Right forelimb (tissue), 1 donor: ENCODE data around the gene WNT10A.
"Not testable (repeated sequence)": the region's sequence is repeated elsewhere in the genome, so short reads cannot be mapped to it uniquely, and the experiment has no call there.

Experiments used
- DNase-seq: peaks from one replicate; pipeline ENCODE4 v3.0.0-alpha.2; 2018

The WNT10A gene

DNA sequence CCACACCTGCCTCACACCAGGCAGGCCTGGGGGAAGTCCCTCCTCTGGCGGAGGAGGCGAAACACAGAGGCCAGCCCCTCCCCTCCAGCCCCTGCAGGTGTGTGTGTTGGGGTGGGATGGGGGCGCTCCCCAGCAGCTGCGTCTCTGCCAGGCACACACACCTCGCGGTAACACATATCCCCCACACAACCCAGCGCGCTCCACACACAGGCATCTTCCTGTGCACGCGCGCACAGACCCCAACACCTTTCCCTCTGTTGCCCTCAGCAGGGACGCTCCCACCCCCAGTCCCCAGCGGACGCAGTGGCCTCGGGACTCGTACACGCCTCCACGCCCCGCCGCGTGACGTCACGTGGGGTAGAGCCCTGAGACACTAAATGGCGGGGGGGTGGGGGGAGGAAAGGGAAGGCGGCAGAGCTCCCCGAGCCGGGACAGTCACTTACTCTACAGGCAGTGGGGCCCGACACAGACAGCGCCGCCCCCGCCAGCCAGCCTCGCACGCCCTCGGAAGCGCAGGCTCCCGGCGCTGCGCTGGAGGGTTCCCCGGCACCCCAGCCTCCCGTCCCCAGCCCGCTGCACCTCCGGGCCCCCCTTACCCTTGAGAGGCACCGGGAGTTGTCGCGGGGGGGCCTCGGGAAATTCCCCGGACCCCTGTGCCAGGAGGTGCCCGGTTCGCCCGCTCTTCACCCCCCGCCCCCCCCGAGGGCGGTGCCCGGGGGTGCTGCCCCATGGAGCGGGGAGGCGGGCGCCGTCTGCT is at the start of gene WNT10A:
Gene WNT10A, plus strand, starts transcription at position 751 of the 757 bp plus-strand sequence. CDS start 144 bp downstream, outside the sequence.
- DNase-seq: no peak

DNA sequence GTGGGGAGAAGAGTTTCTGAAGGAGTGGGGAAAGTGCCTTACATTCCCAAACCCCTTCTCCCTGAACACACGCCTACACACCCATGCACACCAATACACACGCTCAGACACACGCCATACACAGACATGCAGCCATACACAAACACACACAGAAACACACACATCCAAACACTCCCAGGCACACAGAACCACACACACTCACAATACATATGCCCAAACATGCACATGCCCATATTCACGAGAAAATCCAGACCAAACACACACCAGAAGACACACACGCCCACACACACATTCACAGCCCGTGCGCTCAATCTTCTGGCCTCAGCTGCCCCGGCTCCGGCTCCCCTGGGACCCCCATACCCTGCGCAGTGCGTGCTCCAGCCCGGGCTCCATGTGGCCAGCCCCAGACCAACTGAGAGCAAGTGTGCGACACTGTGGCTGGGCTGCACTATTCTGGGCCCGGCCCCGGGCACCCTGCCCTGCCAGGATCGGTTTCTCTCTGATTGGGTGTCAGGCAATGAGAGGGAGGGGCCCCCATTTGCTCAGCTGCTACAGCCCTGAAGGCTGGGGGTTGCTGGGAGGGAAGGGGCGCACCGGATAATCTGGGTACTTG is 49.2 kb upstream of the WNT10A start, which contains the start of gene PRKAG3:
Gene PRKAG3, minus strand, starts transcription at position 426 of the 613 bp plus-strand sequence.
- no peak for DNase-seq

DNA sequence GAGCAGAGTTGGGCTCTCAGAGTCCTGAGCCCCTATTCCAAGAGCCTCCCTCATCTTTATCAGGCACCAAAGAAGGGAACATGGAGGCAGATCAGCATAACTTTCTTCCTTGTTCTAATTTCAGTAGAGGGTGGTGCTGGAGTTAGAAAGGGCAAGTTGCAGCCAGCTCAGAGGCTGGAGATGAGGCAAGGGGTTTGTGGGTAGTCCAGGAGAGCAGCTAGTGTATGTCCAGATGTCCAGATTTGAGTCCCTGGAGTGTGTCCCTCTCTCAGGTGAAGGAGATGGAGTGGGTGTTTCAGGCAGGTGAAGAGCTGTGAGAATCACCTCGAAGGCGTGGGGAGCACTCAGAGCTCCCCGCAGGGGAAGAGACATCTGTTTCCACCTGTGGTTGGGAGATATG is 48.6 kb upstream of the WNT10A start:
- DNase-seq: no peak

DNA sequence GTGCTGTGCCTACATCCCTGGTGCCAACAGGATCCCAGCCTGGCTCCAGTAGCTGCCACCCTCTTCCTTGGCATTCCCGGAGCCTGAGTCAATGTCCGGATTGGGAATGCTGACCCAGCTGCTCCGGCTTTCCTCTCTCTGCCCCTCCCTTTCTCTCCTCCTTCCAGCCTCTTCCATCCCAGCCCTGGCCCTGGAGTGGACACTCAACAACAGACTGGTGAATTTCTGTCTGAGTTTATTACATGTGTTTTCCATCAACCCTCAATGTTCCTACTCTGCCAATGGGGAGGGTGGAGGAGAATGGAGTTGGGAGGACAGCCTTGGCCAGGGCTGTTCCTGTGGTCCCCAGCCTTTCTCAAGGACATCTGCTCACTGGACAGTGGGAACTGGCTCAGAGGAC is 48.1 kb upstream of the WNT10A start:
- no peak for DNase-seq

DNA sequence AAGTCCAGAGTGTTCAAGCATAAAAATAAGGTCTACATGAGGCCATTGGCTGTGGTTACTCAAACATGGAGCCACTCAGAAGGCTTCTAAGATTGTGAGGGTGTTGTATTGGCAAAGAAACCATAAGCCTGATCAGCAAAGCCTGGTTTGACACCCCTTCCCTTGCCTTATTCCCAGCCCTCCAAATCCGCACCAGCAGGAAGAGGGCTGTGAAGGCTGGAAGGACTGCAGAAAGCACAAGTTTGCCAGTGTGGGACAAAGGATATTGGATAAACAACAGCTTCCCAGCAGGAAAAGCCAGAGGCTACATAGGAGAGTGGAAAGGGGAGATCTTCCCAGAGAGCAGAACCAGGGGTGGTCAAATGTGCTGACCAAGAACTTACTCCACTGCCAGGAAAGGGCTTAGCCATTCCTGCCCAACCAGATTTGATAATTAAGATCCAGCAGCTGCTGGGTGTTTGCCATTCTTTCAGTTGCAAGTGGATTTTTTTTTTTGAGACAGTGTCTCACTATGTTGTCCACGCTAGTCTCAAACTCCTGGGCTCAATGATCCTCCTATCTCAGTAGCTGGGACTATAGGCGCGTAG is 47.5 kb upstream of the WNT10A start:
- no peak for DNase-seq

DNA sequence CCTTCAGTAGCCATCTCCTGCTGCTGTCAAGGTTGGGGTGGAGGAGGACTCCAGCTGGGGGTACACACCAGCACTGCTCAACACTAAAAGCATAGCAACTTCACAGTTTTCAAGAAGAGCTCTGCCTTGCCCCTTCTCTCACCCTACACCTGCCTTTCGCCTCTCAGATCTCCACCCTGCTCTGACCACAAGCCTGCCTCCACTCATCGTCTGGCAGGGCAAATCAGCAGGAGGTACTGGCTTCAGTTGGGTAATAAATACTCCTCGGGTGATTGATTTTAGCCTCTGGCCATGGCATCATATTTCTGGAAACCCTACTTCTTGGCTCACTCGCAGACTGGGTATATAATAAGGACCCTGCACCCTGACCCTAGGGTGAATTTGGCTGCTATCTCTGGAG is 46.0 kb upstream of the WNT10A start:
- no peak for DNase-seq

DNA sequence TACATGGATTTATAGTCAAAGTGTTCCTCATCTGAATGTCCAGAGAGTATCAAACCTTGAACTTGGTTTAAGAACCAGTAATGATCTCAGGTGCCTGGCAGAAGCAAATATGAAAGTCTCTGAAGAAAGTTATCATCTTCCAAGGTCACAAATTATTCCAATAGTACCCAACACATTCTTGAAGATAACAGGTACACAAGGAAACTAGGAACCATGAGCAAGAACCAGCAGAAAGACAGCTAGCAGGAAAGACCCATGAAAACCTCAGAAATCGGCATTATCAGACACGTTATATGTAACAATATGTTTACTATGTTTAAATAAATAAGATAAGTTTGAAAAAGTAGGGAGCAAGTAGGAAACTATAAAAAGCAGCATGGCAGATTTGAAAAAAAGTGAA is 43.2 kb upstream of the WNT10A start:
- DNase-seq: no peak

DNA sequence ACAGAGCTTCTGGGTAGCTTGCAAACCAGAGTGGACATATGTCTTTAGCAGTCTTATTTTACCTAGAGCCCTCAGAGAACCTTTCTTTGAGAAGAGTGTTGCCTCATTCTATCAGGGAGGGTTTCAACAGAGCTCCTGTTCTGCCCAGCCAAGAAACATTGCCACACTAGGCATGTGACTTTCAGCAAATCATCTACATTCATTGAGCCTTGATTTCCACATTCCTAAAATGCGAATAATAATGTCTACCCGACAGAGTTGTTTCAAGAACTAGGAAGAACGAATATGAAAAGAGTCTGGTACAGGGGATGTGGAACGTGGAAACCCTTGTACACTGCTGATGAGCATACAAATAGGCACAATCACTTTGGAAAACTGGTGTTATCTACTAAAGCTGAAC is 41.2 kb upstream of the WNT10A start:
- DNase-seq: no peak

DNA sequence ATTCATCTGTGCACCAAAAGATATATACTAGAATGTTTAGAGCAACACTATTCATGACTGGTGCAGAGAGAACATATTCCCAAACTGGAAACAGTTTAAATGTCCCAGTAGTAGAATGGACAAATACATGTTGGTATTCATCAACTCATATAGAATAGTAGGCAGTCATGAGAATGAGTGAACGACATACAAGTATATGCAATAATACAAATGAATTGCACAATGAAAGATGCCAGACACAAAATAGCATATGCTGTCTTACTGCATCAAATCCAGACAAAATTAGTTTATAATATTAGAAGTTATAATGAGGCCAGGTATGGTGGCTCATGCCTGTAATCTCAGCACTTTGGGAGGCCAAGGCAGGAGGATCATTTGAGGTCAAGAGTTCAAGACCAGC is 40.8 kb upstream of the WNT10A start:
- no peak for DNase-seq

DNA sequence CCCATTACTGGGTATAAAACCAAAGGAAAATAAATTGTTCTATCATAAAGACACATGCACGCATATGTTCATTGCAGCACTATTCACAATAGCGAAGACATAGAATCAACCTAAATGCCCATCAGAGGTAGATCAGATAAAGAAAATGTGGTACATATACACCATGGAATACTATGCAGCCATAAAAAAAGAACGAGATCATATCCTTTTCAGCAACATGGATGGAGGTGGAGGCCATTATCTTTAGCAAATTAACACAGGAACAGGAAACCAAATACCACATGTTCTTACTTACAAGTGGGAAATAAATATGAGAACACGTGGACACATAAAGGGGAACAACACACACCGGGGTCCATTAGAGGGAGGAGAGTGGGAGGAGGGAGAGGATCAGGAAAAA is 36.3 kb upstream of the WNT10A start:
- DNase-seq: not testable (repeated sequence)

DNA sequence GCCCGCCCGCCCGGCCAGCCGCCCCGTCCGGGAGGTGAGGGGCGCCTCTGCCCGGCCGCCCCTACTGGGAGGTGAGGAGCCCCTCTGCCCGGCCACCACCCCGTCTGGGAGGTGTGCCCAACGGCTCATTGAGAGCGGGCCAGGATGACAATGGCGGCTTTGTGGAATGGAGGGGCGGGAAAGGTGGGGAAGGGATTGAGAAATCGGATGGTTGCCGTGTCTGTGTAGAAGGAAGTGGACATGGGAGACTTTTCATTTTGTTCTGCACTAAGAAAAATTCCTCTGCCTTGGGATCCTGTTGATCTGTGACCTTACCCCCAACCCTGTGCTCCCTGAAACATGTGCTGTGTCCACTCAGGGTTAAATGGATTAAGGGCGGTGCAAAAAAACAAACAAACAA is 33.7 kb upstream of the WNT10A start:
- not testable (repeated sequence) for DNase-seq

DNA sequence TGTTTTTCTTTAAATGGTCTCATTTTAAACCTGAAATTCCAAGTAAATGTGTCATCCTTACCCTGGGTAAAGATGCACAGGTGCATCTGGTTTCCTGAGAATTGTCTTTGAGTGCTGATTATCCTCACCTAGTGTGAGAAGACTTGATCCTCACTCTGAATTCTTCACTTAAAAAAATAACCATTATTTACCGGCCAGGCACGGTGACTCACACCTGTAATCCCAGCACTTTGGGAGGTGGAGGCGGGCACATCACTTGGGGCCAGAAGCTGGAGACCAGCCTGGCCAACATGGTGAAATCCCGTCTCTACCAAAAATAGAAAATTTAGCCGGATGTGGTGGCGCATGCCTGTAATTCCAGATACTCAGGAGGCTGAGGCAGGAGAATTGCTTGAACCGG is 30.9 kb upstream of the WNT10A start:
- no peak for DNase-seq

DNA sequence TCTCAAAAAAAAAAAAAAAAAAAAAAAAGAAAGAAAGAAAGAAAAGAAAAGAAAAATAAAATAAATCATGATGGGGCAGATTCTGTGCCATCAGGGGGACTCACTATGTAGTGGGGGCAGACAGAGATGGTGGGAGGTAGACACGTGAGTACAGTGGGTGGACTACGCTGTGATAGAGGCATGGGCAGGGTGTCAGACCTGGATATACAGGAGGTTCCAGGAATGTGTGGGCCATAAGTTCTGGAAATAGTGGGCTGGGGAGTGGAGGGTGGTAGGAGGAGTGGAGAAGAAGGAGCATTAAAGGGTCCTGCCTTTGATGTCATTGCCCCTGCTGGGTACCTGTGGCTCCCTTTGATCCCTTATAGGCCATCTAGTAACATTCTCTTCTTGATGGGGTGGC is 29.9 kb upstream of the WNT10A start:
- DNase-seq: no peak

DNA sequence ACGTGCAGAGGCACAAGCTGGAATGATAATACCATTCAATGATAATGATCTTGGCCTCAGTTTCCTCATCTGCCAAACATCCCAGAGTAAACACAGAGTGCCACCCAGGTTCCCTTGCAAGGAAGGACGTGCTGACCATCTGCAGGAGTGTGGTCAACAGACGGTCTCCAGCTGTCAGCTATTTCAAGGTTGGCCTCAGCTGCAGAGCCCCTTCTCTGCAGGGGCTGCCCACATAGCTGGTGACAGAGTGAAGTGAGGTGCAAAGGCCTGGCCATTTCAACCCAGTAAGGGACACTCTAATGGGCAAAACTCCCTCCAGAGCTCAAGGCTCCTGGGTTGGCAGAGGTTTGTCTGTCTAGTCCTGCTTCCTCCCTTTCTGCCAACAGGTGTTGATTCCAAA is 29.4 kb upstream of the WNT10A start:
- no peak for DNase-seq

DNA sequence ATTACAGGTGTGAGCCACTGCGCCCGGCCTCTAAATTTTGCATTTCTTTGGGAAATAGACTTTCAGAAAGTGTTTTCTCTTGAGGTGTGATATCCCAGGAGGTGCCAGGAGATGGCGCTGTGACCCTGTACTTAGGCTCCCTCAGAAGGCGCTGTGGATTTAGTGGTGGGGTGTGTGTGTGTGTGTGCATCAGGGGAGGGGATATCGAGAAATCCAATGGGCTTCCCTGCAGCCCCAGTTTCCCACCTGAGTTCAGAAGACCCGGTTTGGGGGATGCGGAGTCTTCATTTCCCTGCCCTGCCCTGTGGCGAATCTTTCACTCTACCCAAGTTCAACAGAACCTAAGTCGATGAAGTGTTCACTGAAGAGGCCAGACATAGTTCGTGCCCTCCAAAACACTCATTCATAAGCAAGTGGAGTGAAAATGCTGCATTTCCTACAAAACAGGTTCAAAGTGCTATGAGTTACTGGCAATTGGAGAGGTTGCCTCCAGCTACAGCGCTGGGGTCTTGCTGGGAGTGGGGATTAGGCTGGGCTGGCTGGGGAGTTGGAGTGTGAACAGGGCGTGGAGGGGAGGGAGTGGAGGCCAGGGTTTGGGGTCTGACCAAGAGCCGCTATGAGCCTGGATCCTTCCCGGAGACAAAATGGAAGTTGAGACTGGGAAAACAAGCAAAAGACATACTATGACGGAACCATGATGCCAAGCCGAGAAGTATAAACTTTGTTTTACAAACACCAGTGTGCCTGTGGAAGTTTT is 27.6 kb upstream of the WNT10A start:
- no peak for DNase-seq

DNA sequence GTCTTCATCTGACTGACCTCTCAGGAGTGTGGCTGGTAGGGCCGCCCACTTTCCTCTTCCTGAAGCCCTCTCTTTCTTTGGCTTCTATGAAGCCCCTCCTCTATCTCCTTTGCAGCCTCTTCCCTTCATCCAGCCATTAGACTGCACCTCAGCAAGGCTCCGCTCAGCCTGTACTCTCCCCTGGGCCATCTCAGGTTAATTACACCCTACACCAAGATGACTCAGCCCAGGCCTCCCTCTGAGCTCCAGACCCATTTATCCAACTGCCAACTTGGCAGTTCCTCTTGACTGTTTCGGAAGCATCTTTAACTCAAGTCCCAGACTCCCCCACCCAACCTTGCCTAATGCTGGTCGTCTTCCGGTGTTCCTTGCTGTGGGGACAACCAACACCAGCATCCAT is 26.9 kb upstream of the WNT10A start:
- DNase-seq: no peak

DNA sequence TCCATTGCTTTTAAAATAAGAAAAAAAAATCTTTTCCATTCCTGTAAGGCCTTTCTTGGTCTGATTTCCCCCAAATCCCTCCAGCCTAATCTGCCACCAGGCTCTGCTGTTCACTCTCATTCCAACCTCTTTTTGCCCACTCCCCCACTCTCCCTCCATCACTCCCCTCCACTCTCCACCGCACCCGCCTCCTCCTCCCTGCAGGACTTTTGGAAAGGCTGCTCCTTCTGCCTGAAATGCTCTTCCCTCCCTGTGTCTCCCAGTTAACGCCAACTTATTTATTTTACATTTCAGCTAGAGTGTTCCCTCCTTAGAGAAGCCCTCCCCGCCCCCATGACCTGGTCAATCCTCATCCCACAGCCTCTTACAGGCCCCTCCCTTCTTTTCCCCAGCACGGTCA is 25.8 kb upstream of the WNT10A start:
- no peak for DNase-seq

DNA sequence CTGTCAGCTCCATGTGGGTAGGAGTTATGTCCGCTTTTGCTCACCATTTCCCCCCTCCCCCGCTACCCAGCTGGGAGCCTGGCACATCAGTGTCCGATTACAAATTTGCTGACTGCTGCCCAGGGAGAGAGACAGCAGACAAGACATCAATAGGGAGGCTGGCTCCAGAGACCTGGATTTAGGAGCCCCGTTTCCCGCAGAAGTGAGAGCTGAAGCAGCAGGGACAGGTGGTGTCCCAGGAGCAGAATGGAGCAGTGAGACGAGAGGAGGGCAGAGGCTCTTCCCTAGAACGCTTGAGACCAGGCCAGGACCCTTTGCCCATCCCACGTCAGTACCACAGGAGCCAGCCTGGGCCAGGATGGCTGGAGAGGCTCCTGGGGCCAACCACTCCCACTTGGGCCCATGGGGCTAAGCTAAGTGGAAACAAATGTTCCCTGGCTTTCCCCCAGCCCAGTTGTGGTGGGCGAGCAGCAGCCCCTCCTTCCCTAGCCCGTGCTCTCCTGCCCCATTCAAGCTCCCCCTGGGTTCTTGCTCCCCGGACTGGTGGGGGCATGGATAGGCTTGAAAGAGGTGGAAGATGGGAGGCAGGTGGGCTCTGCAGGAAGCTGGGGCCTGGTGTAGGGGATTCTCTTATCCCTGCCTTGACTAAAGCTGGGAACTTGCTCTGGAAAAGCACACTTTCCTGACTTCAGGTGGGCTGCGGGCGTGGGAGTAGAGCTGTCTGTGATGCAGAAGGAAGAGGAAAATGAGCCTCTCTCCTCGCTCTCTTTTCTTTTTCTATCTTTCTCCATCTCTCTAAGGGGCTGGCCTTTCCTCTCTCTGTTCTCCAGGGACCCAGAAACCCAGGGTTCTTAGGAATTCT is 25.1 kb upstream of the WNT10A start:
- no peak for DNase-seq

DNA sequence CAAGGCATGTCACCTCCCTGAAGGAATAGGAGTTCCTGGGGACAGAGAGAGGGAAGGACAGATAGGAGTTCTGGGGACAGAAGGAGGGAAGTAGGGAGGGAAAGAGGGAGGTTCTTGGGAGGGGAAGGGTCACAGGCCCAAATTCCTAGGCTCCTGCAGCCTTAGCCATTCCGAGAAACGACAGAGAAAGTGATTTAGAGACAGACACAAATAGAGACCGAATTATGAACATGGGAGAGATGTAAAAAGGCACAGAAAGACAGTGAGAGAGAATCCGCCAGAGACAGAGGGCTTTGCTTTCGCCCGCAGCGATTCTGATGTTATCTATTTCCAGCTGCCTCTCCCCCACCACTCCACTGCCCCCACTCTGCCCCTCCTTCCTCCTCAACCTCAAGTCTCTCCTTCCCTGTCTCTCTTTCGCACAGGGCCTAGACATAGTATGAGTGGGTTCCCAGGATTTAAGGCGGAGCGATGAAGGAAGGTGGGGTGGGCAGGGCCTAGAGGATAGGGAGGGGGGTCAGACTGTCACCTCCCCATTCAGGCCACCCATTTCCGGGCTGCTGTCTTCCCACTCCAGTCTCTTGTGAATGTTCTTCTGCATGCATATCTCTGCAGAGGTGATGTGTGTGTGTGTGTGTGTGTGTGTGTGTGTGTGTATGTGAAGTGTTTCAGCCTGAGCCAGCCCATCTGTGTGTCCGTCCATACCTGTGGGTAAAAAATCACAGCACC is 24.3 kb upstream of the WNT10A start:
- no peak for DNase-seq

DNA sequence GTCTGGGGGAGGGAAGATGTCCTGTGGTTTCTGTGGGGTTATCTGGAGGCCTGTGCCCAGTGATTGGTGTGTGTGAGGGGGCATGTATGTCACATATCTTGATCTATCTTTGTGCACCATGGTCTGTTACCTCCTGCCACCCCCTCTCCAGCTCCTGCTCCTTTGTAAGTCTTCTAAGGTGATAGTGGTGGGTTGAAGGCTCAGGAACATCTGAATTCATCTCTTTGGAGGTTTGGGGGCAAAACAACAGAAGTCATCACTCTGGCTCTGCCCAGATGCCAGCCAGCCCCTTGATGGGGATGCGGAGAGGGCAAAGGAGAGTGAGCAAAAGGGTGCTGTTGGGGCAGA is 23.8 kb upstream of the WNT10A start:
- DNase-seq: no peak

DNA sequence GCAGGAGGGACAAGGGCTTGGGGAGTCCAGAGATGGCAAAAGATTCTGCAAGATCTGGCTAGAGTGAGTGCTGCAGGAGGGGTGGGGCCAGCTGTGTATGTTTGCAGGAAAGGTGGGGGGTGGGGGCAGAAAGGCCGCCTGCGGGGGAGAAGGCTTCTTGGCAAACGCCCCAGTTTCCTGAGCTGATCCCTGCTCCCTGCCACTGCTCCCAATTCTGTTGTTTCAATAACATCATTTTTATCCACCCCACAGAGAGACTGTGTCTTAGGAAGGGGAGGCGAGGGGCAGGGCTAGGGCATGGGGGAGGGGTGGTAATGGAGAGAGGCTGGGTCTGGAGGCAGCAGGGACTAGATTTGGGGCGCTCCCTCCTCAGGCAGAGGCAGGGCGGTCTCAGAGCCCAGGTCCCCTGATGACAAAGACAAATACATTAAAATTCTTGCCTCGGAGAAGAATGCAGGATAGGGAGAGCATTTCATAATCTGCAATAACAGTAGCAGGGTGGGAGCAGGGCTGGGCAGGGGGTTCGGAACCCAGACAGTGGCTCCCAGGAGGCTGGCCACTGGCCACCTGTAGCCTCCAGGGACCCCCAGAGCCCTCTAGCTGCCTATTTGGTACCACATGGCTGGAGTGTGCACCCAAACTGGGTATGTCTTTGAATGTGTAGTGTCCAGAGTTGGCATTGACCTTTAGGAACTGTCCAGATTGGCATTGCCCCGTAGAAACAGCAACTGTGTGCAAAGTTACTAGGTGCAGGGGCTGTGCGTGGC is 23.1 kb upstream of the WNT10A start:
- no peak for DNase-seq
